Measurements from ENCODE around the gene SRC.

Gene SRC

DNA sequence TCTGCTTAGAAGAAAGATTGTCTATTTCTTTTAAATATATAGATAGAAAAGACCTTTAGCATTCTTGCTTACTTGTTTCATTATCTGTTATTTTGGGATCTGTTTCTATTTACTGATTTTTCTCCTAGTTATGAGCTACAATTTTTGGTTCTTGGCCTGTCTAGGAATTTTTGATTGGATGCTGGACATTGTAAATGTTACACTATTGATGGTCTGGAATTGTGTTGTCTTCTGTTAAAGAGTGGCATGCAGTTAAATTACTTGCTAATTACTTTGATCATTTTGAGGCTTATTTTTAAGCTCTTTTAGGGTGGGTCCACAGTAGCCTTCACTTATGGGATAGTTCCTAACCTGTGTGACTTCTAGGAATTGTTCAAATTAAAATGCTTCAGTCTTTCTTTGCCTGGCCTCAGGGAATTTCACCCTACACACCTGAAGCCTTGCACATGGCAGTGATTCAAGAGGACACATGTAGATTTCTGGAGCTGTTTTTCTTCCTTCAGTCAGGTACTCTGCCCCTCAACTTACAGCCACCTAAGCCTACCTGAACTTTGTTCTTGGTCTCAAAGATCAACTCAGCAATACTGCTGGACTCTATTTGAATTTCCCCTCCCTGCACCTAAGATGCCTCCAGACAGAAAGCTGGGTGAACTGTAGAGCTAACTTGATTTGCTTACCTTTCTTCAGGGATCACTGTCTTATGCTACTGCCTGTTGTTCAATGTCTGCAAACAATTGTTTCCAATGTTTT is 108.9 kb downstream of the SRC start:
- no peak for DNase-seq (ENCODE audit: low read depth)
